HCT116 (cell line): ENCODE measurements around the gene OR51D1. TPM values are rescaled to one million over a fixed set of nuclear protein-coding genes. Genes with fewer than 3 reads are reported as not detected.

ENCODE experiments used
- ATAC-seq: fragments of 200-7000 bp; cut with Tn5 transposase; 2 replicates; pipeline ENCODE4 v1.9.1; 2020; ENCODE audit warnings: mild to moderate bottlenecking, moderate library complexity
- BruUV-seq: library from RNA; stranded (reverse); fragments of 400-500 nt; replicated peaks from 2 replicates; lab custom pipeline; 2021; lab: Mats Ljungman, UMichigan
- CTCF ChIA-PET: fragments of 300-600 bp; sonication (Branson Sonifier 250); formaldehyde crosslinking; loops from one replicate; lab custom pipeline; 2021; ENCODE audit warnings: antibody characterized with exemption; lab: Charles Lee
- POLR2A ChIA-PET: fragments of 300-600, 350-600 bp; sonication (Branson Sonifier 250); formaldehyde crosslinking; loops from one replicate; lab custom pipeline; 2021; ENCODE audit warnings: antibody characterized with exemption; lab: Charles Lee
- RAD21 ChIA-PET, 2 experiments: fragments of 300-600 bp; sonication (Branson Sonifier 250); formaldehyde crosslinking; loops; one replicate each; lab custom pipeline; 2023; ENCODE audit warnings: low total read pairs in 2 of 2; ENCODE audit not compliant: uncharacterized antibody in 2 of 2, unreplicated experiment in 2 of 2, low non-redundant PET in 1 of 2; lab: Charles Lee
- DNase-seq: peaks from one replicate; pipeline ENCODE4 v3.0.0-alpha.2; 2010; ENCODE audit warnings: low read depth, low spot score
- H2AFZ ChIP-seq: fragments of 200-600 bp; shearing (Covaris generic), sonication (generic); 2 replicates; pipeline ENCODE4 v1.6.1; 2017; ENCODE audit warnings: low read depth, mixed run types, mixed read lengths, antibody characterized with exemption, low read length; ENCODE audit not compliant: poor library complexity, severe bottlenecking
- H3K27ac ChIP-seq: 2 replicates; pipeline ENCODE4 v1.5.1; 2012; ENCODE audit warnings: low read depth, low read length
- H3K27me3 ChIP-seq: fragments of 200-600 bp; sonication (generic); 2 replicates; pipeline ENCODE4 v1.6.1; 2016; ENCODE audit warnings: mixed run types, low read length, mixed read lengths; ENCODE audit not compliant: insufficient read depth
- H3K36me3 ChIP-seq, 2 experiments: fragments of 200-500 bp in 1 of 2; fragments of 200-600 bp in 1 of 2; sonication (Bioruptor generic) in 1 of 2; sonication (generic) in 1 of 2; 2 replicates each; pipeline versions ENCODE4 v1.5.1 to v1.6.1; 2014 to 2016; ENCODE audit warnings: low read length in 2 of 2, inconsistent platforms in 1 of 2, mixed read lengths in 1 of 2, mixed run types in 1 of 2; ENCODE audit not compliant: insufficient read depth in 2 of 2, control insufficient read depth in 1 of 2
- H3K4me1 ChIP-seq, 2 experiments: fragments of 200-600 bp in 1 of 2; sonication (generic) in 1 of 2; 2 replicates each; pipeline versions ENCODE4 v1.5.1 to v1.6.1; 2012 to 2017; ENCODE audit warnings: low read length in 2 of 2, inconsistent platforms in 1 of 2, mild to moderate bottlenecking in 1 of 2, mixed read lengths in 1 of 2, mixed run types in 1 of 2, moderate library complexity in 1 of 2; ENCODE audit not compliant: insufficient read depth in 2 of 2, control insufficient read depth in 1 of 2
- H3K4me2 ChIP-seq: fragments of 200-600 bp; sonication (generic); 2 replicates; pipeline ENCODE4 v1.6.1; 2017; ENCODE audit warnings: mixed run types, low read length, mixed read lengths
- H3K4me3 ChIP-seq, 2 experiments: fragments of 200-600 bp in 1 of 2; sonication (generic) in 1 of 2; replicated peaks in 1 of 2; 2 replicates each; pipeline ENCODE4 v1.5.1; 2011 to 2016; ENCODE audit warnings: low read length in 2 of 2, control low read depth in 1 of 2, low read depth in 1 of 2, mild to moderate bottlenecking in 1 of 2, mixed read lengths in 1 of 2, mixed run types in 1 of 2
- H3K79me2 ChIP-seq: fragments of 200-600 bp; sonication (generic); 2 replicates; pipeline ENCODE4 v1.6.1; 2017; ENCODE audit warnings: mild to moderate bottlenecking, mixed run types, low read length, moderate library complexity, mixed read lengths; ENCODE audit not compliant: insufficient read depth
- H3K9ac ChIP-seq: fragments of 200-600 bp; sonication (generic); 2 replicates; pipeline ENCODE4 v1.6.1; 2016; ENCODE audit warnings: low read length, mixed read lengths
- H3K9me2 ChIP-seq: fragments of 200-600 bp; sonication (generic), shearing (Covaris generic); 2 replicates; pipeline ENCODE4 v1.6.1; 2017; ENCODE audit warnings: mixed run types, mild to moderate bottlenecking, moderate library complexity; ENCODE audit not compliant: insufficient read depth
- H3K9me3 ChIP-seq, 2 experiments: fragments of 200-500 bp in 1 of 2; fragments of 200-600 bp in 1 of 2; sonication (Bioruptor generic) in 1 of 2; sonication (generic) in 1 of 2; 2 replicates each; pipeline ENCODE4 v1.6.1; 2014 to 2017; ENCODE audit warnings: low read length in 2 of 2, mixed read lengths in 2 of 2, inconsistent platforms in 1 of 2, low read depth in 1 of 2, mild to moderate bottlenecking in 1 of 2, mixed run types in 1 of 2, moderate library complexity in 1 of 2; ENCODE audit not compliant: control insufficient read depth in 1 of 2, insufficient read depth in 1 of 2
- H4K20me1 ChIP-seq: fragments of 200-600 bp; sonication (generic), shearing (Covaris generic); 2 replicates; pipeline ENCODE4 v1.6.1; 2017; ENCODE audit warnings: mixed run types, mild to moderate bottlenecking, moderate library complexity; ENCODE audit not compliant: insufficient read depth
- CBX3 ChIP-seq: IDR thresholded peaks from 2 replicates; pipeline ENCODE4 v1.6.1; 2012; ENCODE audit warnings: low read depth
- CEBPB ChIP-seq: IDR thresholded peaks from 2 replicates; pipeline ENCODE4 v1.6.1; 2012; ENCODE audit warnings: low read depth
- EGR1 ChIP-seq: IDR thresholded peaks from 2 replicates; pipeline ENCODE4 v1.6.1; 2012; ENCODE audit warnings: low read depth
- ELF1 ChIP-seq: IDR thresholded peaks from 2 replicates; pipeline ENCODE4 v1.6.1; 2012; ENCODE audit warnings: low read depth, borderline replicate concordance
- EZH2 ChIP-seq: fragments of 200-600 bp; sonication (generic); IDR thresholded peaks from 2 replicates; pipeline ENCODE4 v1.6.1; 2017; ENCODE audit warnings: antibody characterized with exemption, mixed run types
- EZH2phosphoT487 ChIP-seq: fragments of 200-600 bp; IDR thresholded peaks from 2 replicates; pipeline ENCODE4 v1.6.1; 2018; ENCODE audit warnings: antibody characterized with exemption, borderline replicate concordance
- FOSL1 ChIP-seq: IDR thresholded peaks from 2 replicates; pipeline ENCODE4 v1.6.1; 2012; ENCODE audit warnings: low read depth
- JUND ChIP-seq: IDR thresholded peaks from 2 replicates; pipeline ENCODE4 v1.6.1; 2012
- MAX ChIP-seq: IDR thresholded peaks from 2 replicates; pipeline ENCODE4 v1.6.1; 2012
- POLR2A ChIP-seq: IDR thresholded peaks from 2 replicates; pipeline ENCODE4 v1.7.0; 2011; ENCODE audit warnings: borderline replicate concordance; ENCODE audit not compliant: insufficient read depth, insufficient read length; ENCODE audit errors: extremely low read depth
- RAD21 ChIP-seq: IDR thresholded peaks from 2 replicates; pipeline ENCODE4 v1.6.1; 2012; ENCODE audit warnings: low read depth, mild to moderate bottlenecking
- SIN3A ChIP-seq: IDR thresholded peaks from 2 replicates; pipeline ENCODE4 v1.6.1; 2012; ENCODE audit warnings: low read depth
- SRF ChIP-seq: IDR thresholded peaks from 2 replicates; pipeline ENCODE4 v1.6.1; 2012; ENCODE audit warnings: low read depth
- TCF7L2 ChIP-seq: IDR thresholded peaks from 2 replicates; pipeline ENCODE4 v1.7.0; 2011; ENCODE audit warnings: borderline replicate concordance, inconsistent platforms; ENCODE audit not compliant: insufficient read depth, insufficient read length; ENCODE audit errors: extremely low read depth
- YY1 ChIP-seq: IDR thresholded peaks from 2 replicates; pipeline ENCODE4 v1.6.1; 2011; ENCODE audit warnings: low read length, low read depth, moderate library complexity, mild to moderate bottlenecking; ENCODE audit not compliant: insufficient replicate concordance; ENCODE audit errors: extremely low read depth
- ZBTB33 ChIP-seq: IDR thresholded peaks from 2 replicates; pipeline ENCODE4 v1.6.1; 2011; ENCODE audit warnings: mild to moderate bottlenecking, low read length, moderate library complexity; ENCODE audit not compliant: insufficient replicate concordance; ENCODE audit errors: extremely low read depth
- ZFX ChIP-seq: fragments of 450-650 bp; IDR thresholded peaks from 2 replicates; pipeline ENCODE4 v1.6.1; 2017
- intact Hi-C: fragments of 100-400 bp; cut with micrococcal nuclease; formaldehyde crosslinking; loops from 2 replicates; pipeline ENCODE4 v1.10.0; 2022
- total RNA-seq: library from RNA; stranded (reverse); gene quantifications from one replicate; pipeline ENCODE4 v1.2.1, GENCODE V29; 2021; ENCODE audit not compliant: unreplicated experiment
- TF ChIP-seq, protein P1 (sequence below): IDR thresholded peaks from 2 replicates; pipeline ENCODE4 v1.6.1; 2012; ENCODE audit warnings: low read depth
- TF ChIP-seq, protein P2 (sequence below), 3 experiments: fragments of 200-600 bp in 1 of 3; sonication (generic) in 1 of 3; IDR thresholded peaks in 2 of 3; conservative IDR thresholded peaks in 1 of 3; 2 replicates each; pipeline ENCODE4 v1.5.1; 2012 to 2017; ENCODE audit warnings: low read depth in 2 of 3, low read length in 2 of 3, antibody characterized with exemption in 1 of 3, borderline replicate concordance in 1 of 3, control low read depth in 1 of 3, mild to moderate bottlenecking in 1 of 3, mixed read lengths in 1 of 3, mixed run types in 1 of 3, moderate library complexity in 1 of 3; ENCODE audit not compliant: insufficient read depth in 1 of 3
- TF ChIP-seq, protein P3 (sequence below): IDR thresholded peaks from 2 replicates; pipeline ENCODE4 v1.6.1; 2012

OR51D1 gene
- total RNA-seq, 1 experiment from 2014 or later: not detected

DNA sequence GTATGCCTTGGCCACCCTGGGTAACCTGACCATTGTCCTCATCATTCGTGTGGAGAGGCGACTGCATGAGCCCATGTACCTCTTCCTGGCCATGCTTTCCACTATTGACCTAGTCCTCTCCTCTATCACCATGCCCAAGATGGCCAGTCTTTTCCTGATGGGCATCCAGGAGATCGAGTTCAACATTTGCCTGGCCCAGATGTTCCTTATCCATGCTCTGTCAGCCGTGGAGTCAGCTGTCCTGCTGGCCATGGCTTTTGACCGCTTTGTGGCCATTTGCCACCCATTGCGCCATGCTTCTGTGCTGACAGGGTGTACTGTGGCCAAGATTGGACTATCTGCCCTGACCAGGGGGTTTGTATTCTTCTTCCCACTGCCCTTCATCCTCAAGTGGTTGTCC, 2.7 kb downstream of the OR51D1 start (continued):
- TF ChIP-seq, protein P1, sequence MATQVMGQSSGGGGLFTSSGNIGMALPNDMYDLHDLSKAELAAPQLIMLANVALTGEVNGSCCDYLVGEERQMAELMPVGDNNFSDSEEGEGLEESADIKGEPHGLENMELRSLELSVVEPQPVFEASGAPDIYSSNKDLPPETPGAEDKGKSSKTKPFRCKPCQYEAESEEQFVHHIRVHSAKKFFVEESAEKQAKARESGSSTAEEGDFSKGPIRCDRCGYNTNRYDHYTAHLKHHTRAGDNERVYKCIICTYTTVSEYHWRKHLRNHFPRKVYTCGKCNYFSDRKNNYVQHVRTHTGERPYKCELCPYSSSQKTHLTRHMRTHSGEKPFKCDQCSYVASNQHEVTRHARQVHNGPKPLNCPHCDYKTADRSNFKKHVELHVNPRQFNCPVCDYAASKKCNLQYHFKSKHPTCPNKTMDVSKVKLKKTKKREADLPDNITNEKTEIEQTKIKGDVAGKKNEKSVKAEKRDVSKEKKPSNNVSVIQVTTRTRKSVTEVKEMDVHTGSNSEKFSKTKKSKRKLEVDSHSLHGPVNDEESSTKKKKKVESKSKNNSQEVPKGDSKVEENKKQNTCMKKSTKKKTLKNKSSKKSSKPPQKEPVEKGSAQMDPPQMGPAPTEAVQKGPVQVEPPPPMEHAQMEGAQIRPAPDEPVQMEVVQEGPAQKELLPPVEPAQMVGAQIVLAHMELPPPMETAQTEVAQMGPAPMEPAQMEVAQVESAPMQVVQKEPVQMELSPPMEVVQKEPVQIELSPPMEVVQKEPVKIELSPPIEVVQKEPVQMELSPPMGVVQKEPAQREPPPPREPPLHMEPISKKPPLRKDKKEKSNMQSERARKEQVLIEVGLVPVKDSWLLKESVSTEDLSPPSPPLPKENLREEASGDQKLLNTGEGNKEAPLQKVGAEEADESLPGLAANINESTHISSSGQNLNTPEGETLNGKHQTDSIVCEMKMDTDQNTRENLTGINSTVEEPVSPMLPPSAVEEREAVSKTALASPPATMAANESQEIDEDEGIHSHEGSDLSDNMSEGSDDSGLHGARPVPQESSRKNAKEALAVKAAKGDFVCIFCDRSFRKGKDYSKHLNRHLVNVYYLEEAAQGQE: no peak
- TF ChIP-seq MAX (no peak), CEBPB (no peak), EZH2phosphoT487 (no peak)

GRCh38 chr11:4641501-4641900, 4.2 kb downstream of the OR51D1 start:
- no peaks in the 10 kb centered on the region for H3K79me2 ChIP-seq
- no peak overlapping the region for H3K9ac ChIP-seq
- TF ChIP-seq SIN3A (no peak), EZH2 (no peak), EZH2phosphoT487 (no peak), FOSL1 (no peak), RAD21 (no peak), YY1 (no peak), TCF7L2 (no peak), ZFX (no peak), CEBPB (no peak), SRF (no peak), POLR2A (no peak), CBX3 (no peak), EGR1 (no peak), ELF1 (no peak), JUND (no peak), ZBTB33 (no peak)
- TF ChIP-seq, protein P2, sequence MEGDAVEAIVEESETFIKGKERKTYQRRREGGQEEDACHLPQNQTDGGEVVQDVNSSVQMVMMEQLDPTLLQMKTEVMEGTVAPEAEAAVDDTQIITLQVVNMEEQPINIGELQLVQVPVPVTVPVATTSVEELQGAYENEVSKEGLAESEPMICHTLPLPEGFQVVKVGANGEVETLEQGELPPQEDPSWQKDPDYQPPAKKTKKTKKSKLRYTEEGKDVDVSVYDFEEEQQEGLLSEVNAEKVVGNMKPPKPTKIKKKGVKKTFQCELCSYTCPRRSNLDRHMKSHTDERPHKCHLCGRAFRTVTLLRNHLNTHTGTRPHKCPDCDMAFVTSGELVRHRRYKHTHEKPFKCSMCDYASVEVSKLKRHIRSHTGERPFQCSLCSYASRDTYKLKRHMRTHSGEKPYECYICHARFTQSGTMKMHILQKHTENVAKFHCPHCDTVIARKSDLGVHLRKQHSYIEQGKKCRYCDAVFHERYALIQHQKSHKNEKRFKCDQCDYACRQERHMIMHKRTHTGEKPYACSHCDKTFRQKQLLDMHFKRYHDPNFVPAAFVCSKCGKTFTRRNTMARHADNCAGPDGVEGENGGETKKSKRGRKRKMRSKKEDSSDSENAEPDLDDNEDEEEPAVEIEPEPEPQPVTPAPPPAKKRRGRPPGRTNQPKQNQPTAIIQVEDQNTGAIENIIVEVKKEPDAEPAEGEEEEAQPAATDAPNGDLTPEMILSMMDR (IDR thresholded peaks at IDR 0.05 in 2 of 3, conservative IDR thresholded peaks at IDR 0.05 in 1 of 3; ENCODE audit: borderline replicate concordance in 1 of 3, insufficient read depth in 1 of 3, low read depth in 2 of 3, low read length in 2 of 3): no peak
- TF ChIP-seq, protein P3, sequence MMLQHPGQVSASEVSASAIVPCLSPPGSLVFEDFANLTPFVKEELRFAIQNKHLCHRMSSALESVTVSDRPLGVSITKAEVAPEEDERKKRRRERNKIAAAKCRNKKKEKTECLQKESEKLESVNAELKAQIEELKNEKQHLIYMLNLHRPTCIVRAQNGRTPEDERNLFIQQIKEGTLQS: no peak
- no peaks in the 10 kb centered on the region for H3K36me3 ChIP-seq
- intact Hi-C loops: no loop called here
- H3K4me3 ChIP-seq: no peak overlapping the region
- DNase-seq (no peak), ATAC-seq (no peak)
- H3K4me2 ChIP-seq: no peak overlapping the region
- H3K9me3 ChIP-seq: no peaks in the 10 kb centered on the region
- H3K27ac ChIP-seq: no peak overlapping the region
- peaks cover 58% of the 10 kb centered on the region for H3K27me3 ChIP-seq
- POLR2A ChIA-PET: no interaction called here
- CTCF ChIA-PET: no interaction called here
- H3K9me2 ChIP-seq: no peaks in the 10 kb centered on the region
- H2AFZ ChIP-seq: no peak overlapping the region
- RAD21 ChIA-PET: no interaction called here
- H4K20me1 ChIP-seq: no peaks in the 10 kb centered on the region
- no peaks in the 10 kb centered on the region for H3K4me1 ChIP-seq
- no TSS peak for BruUV-seq
